Head of caudate nucleus (tissue), 42 donors: ENCODE results near the gene CCNL2.
A peak's percentile ranks its signal among the peaks of the same experiment; 100 is the strongest.
"Not testable (repeated sequence)": the region's sequence is repeated elsewhere in the genome, so short reads cannot be mapped to it uniquely, and the experiment has no call there.

ENCODE experiments used
- DNase-seq, 42 donors: peaks; one replicate each; pipeline versions ENCODE4 v3.0.0 to v3.0.0-alpha.2; 2020 to 2021; ENCODE audit warnings: mixed read lengths in 7 of 42
- intact Hi-C: fragments of 100-400 bp; cut with DNase I; formaldehyde crosslinking; loops from one replicate; pipeline ENCODE4 v1.15.0; 2022

The CCNL2 gene

GRCh38 chr1:1433804-1434130 lies 34.6 kb upstream of the CCNL2 start:
- intact Hi-C loops = no loop called here
- peak in 7 of 42 donors; percentile 25 to 66 (median 43) for DNase-seq

- DNase-seq = peak; percentile 75 to 96 (median 86)
- intact Hi-C loops = no loop called here
Observed at GRCh38 chr1:1432951-1433803, 34.0 kb upstream of the CCNL2 start.

DNA sequence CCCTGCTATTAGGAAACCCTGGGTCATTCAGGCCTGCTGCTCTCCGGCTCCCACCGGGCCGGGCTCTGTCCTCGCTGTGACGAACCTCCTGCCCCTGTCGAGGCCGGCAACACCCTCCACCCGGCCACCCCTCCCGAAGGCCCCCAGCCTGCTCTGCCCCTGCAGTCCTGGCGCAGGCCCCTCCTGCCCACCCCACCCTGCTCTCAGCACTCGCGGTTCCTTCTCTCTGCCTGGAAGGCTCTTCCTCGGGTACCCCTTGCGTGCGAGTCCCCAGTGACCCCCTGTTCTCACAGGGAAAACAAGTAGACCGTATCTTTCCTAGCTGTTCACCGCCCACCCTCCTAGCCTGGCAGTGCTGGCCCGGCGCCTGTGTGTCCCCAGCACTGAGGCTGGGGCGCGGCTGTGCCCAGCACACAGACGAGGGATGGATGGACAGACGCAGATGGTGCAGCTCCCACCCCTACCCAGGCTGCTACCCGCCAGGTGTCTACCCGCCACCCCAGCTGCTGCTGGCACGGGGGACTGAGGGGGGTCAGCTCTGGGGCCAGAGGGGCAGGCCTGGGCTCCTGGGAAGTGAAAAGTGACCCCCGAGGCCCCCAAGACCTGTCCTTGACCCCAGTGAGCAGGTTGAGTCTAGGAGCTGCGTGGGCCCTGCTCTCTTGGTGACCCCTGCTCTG lies 33.3 kb upstream of the CCNL2 start:
- peak in 10 of 42 donors; percentile 22 to 67 (median 48) for DNase-seq
- intact Hi-C loops = no loop called here

DNA sequence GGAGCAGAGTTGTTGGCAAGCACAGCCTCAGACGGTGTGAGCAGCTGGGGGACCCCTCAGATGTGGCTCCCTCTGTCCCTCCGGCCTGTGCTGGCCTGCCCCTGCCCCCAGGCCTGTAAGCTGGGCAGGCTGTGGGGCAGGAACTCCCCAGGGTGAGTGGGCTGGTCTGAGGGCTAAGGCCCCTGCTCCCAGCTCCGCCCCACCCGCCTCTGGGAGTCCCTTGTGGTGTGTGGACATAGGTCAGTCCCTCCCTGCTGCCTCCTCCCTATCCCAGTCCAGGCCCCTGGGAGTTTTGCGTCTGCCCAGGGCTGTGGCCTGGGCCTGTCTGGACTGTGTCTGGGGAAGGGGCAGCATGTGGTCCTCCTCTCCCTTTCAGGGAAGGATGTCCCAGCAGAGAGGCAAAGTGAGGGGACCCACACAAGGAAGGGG lies 32.7 kb upstream of the CCNL2 start:
- peak in 16 of 42 donors; percentile 17 to 77 (median 51) for DNase-seq
- intact Hi-C loops = no loop called here

DNA sequence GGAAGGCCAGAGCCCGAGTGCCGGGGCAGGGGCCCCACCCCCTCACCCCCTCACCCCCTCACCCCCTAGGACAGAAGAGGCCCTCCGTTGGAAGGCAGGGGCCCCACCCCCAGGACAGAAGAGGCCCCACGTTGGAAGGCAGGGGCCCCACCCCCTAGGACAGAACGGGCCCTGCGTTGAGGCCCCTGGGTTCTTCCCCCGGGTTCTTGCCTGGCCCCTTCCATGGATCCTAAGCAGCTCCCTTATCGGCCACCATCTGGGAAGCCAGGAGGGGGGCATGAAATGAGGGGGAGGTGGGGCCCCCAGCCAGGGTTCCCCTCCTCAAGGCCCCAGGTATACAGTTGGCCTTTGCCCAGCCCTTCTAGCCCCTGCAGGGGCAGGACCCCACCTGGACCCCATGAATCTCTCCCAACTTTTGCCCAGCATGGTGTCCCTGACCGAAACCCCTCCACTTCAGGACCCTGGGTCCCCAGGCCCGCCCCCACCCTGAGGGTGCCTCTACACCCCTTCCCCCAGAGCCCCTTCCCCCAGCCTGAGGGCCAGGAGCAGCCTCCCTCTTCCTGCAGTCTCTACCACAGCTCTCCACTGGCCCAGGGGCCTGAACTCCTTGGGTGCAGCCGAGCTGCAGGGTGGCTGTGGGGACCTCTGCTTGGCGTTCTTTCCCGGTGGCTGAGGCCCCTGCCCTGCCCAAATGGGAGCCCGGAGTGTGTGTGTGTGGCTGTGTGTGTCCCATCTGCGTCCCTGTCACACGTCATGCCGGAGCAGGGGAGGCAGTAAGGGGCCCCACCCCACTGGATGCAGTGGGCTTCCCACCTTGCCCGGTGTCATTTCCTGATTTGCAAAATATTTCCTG lies 32.1 kb upstream of the CCNL2 start:
- peak in 8 of 42 donors; percentile 27 to 65 (median 50) for DNase-seq
- intact Hi-C loops = no loop called here

GRCh38 chr1:1430114-1430982 lies 31.2 kb upstream of the CCNL2 start:
- peak in 41 of 42 donors; percentile 53 to 91 (median 79) for DNase-seq
- intact Hi-C loops = no loop called here

GRCh38 chr1:1429671-1430073 lies 30.5 kb upstream of the CCNL2 start:
- peak in 1 of 42 donors; percentile 19 for DNase-seq
- intact Hi-C loops = no loop called here

GRCh38 chr1:1428967-1429366 lies 29.8 kb upstream of the CCNL2 start:
- DNase-seq, intact Hi-C loops: not testable (repeated sequence)

DNA sequence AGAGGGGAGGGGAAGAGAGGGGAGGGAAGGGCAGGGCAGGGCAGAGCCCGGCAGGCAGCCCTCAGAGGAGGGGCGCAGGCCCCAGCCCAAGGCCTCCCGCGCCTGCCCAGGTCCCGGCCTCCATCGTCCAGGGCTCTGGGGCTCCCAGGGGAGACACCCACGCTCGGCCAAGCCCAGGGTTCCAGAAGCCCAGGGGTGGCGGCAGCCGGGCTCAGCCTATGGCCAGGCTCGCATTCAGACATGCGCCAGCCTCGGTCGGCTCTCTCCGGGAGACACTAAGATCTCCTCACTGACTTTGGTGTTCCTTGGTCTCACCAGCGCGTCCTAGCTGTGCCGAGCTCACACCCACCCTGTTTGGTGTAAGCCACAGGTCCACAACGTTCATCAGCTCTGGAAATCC lies 29.0 kb upstream of the CCNL2 start:
- peak in 12 of 42 donors; percentile 32 to 77 (median 44) for DNase-seq
- intact Hi-C loops = no loop called here

DNA sequence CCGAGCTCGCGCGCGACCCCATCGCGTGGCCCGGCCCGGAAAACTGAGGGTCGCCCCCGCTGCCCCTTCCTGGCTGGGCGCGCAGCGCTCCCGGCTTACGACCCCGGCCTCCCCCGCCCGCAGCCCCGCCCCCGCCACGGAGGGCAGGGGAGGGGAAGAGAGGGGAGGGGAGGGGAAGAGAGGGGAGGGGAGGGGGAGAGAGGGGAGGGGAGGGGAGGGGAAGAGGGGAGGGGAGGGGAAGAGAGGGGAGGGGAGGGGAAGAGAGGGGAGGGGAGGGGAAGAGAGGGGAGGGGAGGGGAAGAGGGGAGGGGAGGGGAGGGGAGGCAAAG lies 28.6 kb upstream of the CCNL2 start:
- DNase-seq = peak in 3 of 42 donors; percentile 35 to 48 (median 37)
- intact Hi-C loops = no loop called here

GRCh38 chr1:1427106-1427819 lies 28.1 kb upstream of the CCNL2 start:
- peak in 40 of 42 donors; percentile 49 to 91 (median 78) for DNase-seq
- intact Hi-C loops = no loop called here

DNA sequence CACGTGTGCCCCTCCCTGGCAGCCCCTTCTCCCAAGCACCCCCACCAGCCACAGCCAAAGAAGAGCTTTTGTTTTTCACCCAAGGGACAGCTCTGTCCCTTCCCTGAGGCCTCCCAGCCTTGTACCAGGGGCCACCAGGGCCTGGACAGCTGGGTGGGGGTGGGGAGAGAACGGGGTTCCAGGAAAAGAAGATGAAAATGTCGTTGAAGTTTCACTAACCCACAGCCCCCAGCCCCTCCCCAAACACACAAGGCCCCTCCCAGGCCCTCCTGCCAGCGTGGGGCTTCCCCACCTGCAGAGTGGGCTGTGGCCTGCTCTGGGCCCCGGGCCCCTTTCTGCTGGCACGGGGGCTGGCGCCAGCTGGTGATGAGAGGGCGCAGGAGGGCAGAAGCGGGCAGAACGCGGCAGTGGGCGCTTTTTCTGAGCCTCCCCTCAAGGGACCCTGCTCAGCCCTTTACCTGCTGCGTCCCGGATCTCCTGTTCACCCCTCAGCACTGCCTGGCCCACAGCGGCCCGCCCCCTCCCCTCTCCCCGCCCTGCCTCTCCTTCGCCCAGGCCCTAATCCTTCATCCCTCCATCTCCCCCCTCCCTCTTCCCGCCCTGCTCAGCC lies 27.5 kb upstream of the CCNL2 start:
- peak in 41 of 42 donors; percentile 54 to 92 (median 81) for DNase-seq
- intact Hi-C loops = no loop called here

GRCh38 chr1:1425753-1426495 lies 26.8 kb upstream of the CCNL2 start:
- intact Hi-C loops = no loop called here
- DNase-seq = peak in 41 of 42 donors; percentile 60 to 93 (median 84)

GRCh38 chr1:1425426-1425752 lies 26.3 kb upstream of the CCNL2 start:
- no peak for DNase-seq
- intact Hi-C loops = no loop called here

GRCh38 chr1:1424707-1425106 lies 25.6 kb upstream of the CCNL2 start:
- intact Hi-C loops = no loop called here
- peak in 3 of 42 donors; percentile 5 to 31 (median 19) for DNase-seq

- no peak for DNase-seq
- intact Hi-C loops = no loop called here
Observed at GRCh38 chr1:1423245-1423597, 24.1 kb upstream of the CCNL2 start.
